Epithelial cell of esophagus (primary cell): ENCODE data around the gene LEPR.
"Not testable (repeated sequence)": the region's sequence is repeated elsewhere in the genome, so short reads cannot be mapped to it uniquely, and the experiment has no call there.

Experiments
- DNase-seq: peaks from one replicate; pipeline ENCODE4 v3.0.0; 2010; ENCODE audit warnings: low read depth
- H3K4me3 ChIP-seq: 2 replicates; pipeline ENCODE4 v1.5.1; 2011; ENCODE audit warnings: mild to moderate bottlenecking, low read length, control low read depth
- TF ChIP-seq, protein P1 (sequence below): IDR thresholded peaks from 2 replicates; pipeline ENCODE4 v1.5.1; 2011; ENCODE audit warnings: low read depth, mild to moderate bottlenecking, low read length, control low read depth, inconsistent platforms; ENCODE audit not compliant: insufficient read depth; ENCODE audit errors: missing control alignments

LEPR gene

DNA sequence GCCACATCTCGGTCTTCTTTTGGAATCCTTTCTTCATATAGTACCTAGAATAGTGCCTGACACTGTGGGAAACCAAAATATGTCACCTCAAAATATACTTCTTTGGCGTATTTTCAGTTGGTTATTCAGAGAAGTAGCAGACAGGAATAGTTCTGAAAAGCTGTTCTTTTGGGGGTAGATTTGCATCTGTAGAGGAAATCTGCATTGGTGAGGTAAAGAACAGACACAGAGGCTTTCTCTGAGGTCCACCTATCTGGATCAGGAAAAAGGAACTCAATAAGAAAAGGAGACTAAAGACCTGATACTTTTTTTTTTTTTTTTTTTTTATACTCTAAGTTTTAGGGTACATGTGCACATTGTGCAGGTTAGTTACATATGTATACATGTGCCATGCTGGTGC lies 23.2 kb downstream of the LEPR start:
- no peak overlapping the region for H3K4me3 ChIP-seq
- TF ChIP-seq, protein P1, sequence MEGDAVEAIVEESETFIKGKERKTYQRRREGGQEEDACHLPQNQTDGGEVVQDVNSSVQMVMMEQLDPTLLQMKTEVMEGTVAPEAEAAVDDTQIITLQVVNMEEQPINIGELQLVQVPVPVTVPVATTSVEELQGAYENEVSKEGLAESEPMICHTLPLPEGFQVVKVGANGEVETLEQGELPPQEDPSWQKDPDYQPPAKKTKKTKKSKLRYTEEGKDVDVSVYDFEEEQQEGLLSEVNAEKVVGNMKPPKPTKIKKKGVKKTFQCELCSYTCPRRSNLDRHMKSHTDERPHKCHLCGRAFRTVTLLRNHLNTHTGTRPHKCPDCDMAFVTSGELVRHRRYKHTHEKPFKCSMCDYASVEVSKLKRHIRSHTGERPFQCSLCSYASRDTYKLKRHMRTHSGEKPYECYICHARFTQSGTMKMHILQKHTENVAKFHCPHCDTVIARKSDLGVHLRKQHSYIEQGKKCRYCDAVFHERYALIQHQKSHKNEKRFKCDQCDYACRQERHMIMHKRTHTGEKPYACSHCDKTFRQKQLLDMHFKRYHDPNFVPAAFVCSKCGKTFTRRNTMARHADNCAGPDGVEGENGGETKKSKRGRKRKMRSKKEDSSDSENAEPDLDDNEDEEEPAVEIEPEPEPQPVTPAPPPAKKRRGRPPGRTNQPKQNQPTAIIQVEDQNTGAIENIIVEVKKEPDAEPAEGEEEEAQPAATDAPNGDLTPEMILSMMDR: no peak
- DNase-seq: no peak

DNA sequence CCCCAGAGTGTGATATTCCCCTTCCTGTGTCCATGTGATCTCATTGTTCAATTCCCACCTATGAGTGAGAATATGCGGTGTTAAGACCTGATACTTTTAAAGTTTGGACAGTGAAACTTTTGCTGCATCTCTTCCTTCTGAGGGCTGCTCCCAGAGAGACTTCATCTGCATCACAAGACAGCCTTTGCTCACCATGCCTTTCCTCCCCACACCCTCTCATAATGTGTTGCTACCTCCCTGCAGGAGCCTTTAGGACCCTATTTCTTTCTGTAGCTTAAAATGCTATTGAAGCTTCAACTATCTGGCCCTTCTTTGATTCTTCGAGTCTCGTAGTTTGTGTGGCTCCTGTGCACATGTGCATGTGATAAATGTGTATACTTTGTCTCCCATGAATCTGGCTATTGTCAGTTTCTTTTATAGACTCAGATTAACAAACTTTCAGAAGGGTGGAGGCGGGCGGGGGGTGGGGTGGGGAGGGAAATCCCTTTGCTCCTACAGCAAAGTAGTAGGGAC lies 23.7 kb downstream of the LEPR start:
- TF ChIP-seq, protein P1: no peak
- H3K4me3 ChIP-seq: no peak overlapping the region
- no peak for DNase-seq

DNA sequence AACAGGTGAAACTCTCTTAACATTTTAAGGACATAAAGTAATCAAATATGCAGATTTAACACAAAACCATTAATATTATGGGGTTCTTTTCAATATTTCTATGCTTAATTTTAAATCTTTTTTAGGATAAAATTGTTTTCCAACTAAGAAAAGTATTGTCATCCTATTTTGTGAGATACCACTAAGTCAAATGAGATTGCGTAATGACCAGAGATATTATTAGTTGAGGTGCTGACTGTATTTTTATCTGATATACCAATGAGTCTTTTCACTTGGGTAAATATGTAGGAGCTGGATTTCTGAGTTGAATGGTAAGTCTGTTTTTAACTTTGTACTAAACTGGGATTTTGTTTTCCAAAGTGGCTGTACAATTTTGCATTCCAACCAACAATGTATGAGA lies 25.4 kb downstream of the LEPR start:
- TF ChIP-seq, protein P1: no peak
- no peak for DNase-seq
- no peak overlapping the region for H3K4me3 ChIP-seq

DNA sequence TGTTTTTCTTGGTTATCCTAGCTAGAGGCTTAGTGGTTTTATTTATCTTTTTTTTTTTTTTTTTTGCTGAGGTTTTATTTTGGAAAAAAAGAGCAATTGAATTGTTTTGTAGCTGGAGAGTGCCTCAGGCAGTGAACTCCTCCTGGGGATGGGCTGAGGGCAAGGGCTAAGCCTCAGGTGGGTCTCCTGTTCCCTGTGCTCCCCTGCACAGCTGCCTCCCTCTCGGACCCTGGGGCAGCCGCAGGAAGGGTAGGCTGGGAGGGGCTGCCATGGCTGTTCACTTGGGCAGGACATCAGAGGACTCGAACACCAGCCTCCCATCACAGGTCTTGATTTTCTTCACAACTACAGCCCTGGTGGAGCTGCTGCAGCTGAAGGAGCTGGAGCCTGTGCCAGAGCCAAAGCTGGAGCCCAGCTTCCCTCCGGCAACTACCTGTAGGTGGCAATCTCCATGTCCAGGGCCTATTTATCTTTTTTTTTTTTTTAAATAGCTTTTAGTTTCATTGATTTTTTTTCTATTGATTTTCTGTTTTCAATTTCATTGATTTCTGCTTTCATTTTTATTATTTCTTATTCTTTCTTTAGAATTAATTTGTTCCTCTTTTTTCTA lies 28.9 kb downstream of the LEPR start:
- peak; percentile 12 for DNase-seq
- H3K4me3 ChIP-seq: no peak overlapping the region
- TF ChIP-seq, protein P1: peak; percentile 23

DNA sequence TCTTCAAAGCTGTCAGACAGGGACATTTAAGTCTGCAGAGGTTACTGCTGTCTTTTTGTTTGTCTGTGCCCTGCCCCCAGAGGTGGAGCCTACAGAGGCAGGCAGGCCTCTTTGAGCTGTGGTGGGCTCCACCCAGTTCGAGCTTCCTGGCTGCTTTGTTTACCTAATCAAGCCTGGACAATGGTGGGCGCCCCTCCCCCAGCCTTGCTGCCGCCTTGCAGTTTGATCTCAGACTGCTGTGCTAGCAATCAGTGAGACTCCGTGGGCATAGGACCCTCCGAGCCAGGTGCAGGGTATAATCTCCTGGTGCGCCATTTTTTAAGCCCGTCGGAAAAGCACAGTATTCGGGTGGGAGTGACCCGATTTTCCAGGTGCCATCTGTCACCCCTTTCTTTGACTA lies 35.2 kb downstream of the LEPR start:
- H3K4me3 ChIP-seq, DNase-seq: not testable (repeated sequence)

DNA sequence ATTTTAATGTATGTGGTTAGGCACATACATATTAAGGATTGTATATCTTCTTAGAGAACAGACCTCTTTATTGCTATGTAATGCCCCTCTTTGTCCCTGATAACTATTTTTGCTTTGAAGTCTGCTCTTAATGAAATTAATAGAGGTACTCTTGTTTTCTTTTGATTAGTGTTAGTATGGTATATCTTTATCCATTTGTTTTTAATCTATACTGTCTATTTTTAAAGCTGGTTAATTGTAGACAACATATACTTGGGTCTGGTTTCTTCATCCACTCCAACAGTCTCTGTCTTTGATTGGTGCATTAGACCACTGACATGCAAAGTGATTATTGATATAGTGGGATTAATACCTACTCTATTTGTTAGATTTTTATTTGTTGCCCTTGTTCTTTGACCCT lies 36.0 kb downstream of the LEPR start:
- TF ChIP-seq, protein P1: no peak
- DNase-seq: no peak

DNA sequence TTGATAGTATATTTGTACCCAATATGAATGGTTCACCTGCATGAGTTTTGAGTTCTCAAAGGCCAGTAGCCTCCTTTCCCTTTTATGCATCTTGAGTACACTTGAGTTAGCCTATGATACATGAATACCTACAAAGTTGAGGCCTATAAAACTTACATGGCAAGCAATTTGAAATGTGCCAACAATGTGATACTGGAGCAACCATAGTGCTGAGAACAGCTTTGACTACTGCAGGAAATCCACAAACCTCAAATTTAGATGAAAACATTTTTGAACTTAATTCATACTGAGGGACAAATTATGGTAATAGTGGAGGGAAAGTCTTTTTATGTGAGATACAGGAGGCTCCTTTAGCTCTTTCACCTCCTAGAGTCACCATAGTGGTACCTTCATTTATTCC lies 37.4 kb downstream of the LEPR start:
- no peak overlapping the region for H3K4me3 ChIP-seq
- DNase-seq: no peak
- TF ChIP-seq, protein P1: no peak

More for the DNA sequence above, 36.0 kb downstream of the LEPR start:
- H3K4me3 ChIP-seq: no peak overlapping the region
